HCT116 (cell line): ENCODE data around the gene ZNF91. TPM values are rescaled to one million over a fixed set of nuclear protein-coding genes. Genes with fewer than 3 reads are reported as not detected.

ENCODE experiments used
- ATAC-seq: fragments of 200-7000 bp; cut with Tn5 transposase; 2 replicates; pipeline ENCODE4 v1.9.1; 2020; ENCODE audit warnings: mild to moderate bottlenecking, moderate library complexity
- BruUV-seq: library from RNA; stranded (reverse); fragments of 400-500 nt; replicated peaks from 2 replicates; lab custom pipeline; 2021; lab: Mats Ljungman, UMichigan
- CTCF ChIA-PET: fragments of 300-600 bp; sonication (Branson Sonifier 250); formaldehyde crosslinking; loops from one replicate; lab custom pipeline; 2021; ENCODE audit warnings: antibody characterized with exemption; lab: Charles Lee
- POLR2A ChIA-PET: fragments of 300-600, 350-600 bp; sonication (Branson Sonifier 250); formaldehyde crosslinking; loops from one replicate; lab custom pipeline; 2021; ENCODE audit warnings: antibody characterized with exemption; lab: Charles Lee
- RAD21 ChIA-PET, 2 experiments: fragments of 300-600 bp; sonication (Branson Sonifier 250); formaldehyde crosslinking; loops; one replicate each; lab custom pipeline; 2023; ENCODE audit warnings: low total read pairs in 2 of 2; ENCODE audit not compliant: uncharacterized antibody in 2 of 2, unreplicated experiment in 2 of 2, low non-redundant PET in 1 of 2; lab: Charles Lee
- DNase-seq: peaks from one replicate; pipeline ENCODE4 v3.0.0-alpha.2; 2010; ENCODE audit warnings: low read depth, low spot score
- H2AFZ ChIP-seq: fragments of 200-600 bp; shearing (Covaris generic), sonication (generic); 2 replicates; pipeline ENCODE4 v1.6.1; 2017; ENCODE audit warnings: low read depth, mixed run types, mixed read lengths, antibody characterized with exemption, low read length; ENCODE audit not compliant: poor library complexity, severe bottlenecking
- H3K27ac ChIP-seq: 2 replicates; pipeline ENCODE4 v1.5.1; 2012; ENCODE audit warnings: low read depth, low read length
- H3K27me3 ChIP-seq: fragments of 200-600 bp; sonication (generic); 2 replicates; pipeline ENCODE4 v1.6.1; 2016; ENCODE audit warnings: mixed run types, low read length, mixed read lengths; ENCODE audit not compliant: insufficient read depth
- H3K36me3 ChIP-seq, 2 experiments: fragments of 200-500 bp in 1 of 2; fragments of 200-600 bp in 1 of 2; sonication (Bioruptor generic) in 1 of 2; sonication (generic) in 1 of 2; 2 replicates each; pipeline versions ENCODE4 v1.5.1 to v1.6.1; 2014 to 2016; ENCODE audit warnings: low read length in 2 of 2, inconsistent platforms in 1 of 2, mixed read lengths in 1 of 2, mixed run types in 1 of 2; ENCODE audit not compliant: insufficient read depth in 2 of 2, control insufficient read depth in 1 of 2
- H3K4me1 ChIP-seq, 2 experiments: fragments of 200-600 bp in 1 of 2; sonication (generic) in 1 of 2; 2 replicates each; pipeline versions ENCODE4 v1.5.1 to v1.6.1; 2012 to 2017; ENCODE audit warnings: low read length in 2 of 2, inconsistent platforms in 1 of 2, mild to moderate bottlenecking in 1 of 2, mixed read lengths in 1 of 2, mixed run types in 1 of 2, moderate library complexity in 1 of 2; ENCODE audit not compliant: insufficient read depth in 2 of 2, control insufficient read depth in 1 of 2
- H3K4me2 ChIP-seq: fragments of 200-600 bp; sonication (generic); 2 replicates; pipeline ENCODE4 v1.6.1; 2017; ENCODE audit warnings: mixed run types, low read length, mixed read lengths
- H3K4me3 ChIP-seq, 2 experiments: fragments of 200-600 bp in 1 of 2; sonication (generic) in 1 of 2; replicated peaks in 1 of 2; 2 replicates each; pipeline ENCODE4 v1.5.1; 2011 to 2016; ENCODE audit warnings: low read length in 2 of 2, control low read depth in 1 of 2, low read depth in 1 of 2, mild to moderate bottlenecking in 1 of 2, mixed read lengths in 1 of 2, mixed run types in 1 of 2
- H3K79me2 ChIP-seq: fragments of 200-600 bp; sonication (generic); 2 replicates; pipeline ENCODE4 v1.6.1; 2017; ENCODE audit warnings: mild to moderate bottlenecking, mixed run types, low read length, moderate library complexity, mixed read lengths; ENCODE audit not compliant: insufficient read depth
- H3K9ac ChIP-seq: fragments of 200-600 bp; sonication (generic); 2 replicates; pipeline ENCODE4 v1.6.1; 2016; ENCODE audit warnings: low read length, mixed read lengths
- H3K9me2 ChIP-seq: fragments of 200-600 bp; sonication (generic), shearing (Covaris generic); 2 replicates; pipeline ENCODE4 v1.6.1; 2017; ENCODE audit warnings: mixed run types, mild to moderate bottlenecking, moderate library complexity; ENCODE audit not compliant: insufficient read depth
- H3K9me3 ChIP-seq, 2 experiments: fragments of 200-500 bp in 1 of 2; fragments of 200-600 bp in 1 of 2; sonication (Bioruptor generic) in 1 of 2; sonication (generic) in 1 of 2; 2 replicates each; pipeline ENCODE4 v1.6.1; 2014 to 2017; ENCODE audit warnings: low read length in 2 of 2, mixed read lengths in 2 of 2, inconsistent platforms in 1 of 2, low read depth in 1 of 2, mild to moderate bottlenecking in 1 of 2, mixed run types in 1 of 2, moderate library complexity in 1 of 2; ENCODE audit not compliant: control insufficient read depth in 1 of 2, insufficient read depth in 1 of 2
- H4K20me1 ChIP-seq: fragments of 200-600 bp; sonication (generic), shearing (Covaris generic); 2 replicates; pipeline ENCODE4 v1.6.1; 2017; ENCODE audit warnings: mixed run types, mild to moderate bottlenecking, moderate library complexity; ENCODE audit not compliant: insufficient read depth
- CBX3 ChIP-seq: IDR thresholded peaks from 2 replicates; pipeline ENCODE4 v1.6.1; 2012; ENCODE audit warnings: low read depth
- CEBPB ChIP-seq: IDR thresholded peaks from 2 replicates; pipeline ENCODE4 v1.6.1; 2012; ENCODE audit warnings: low read depth
- CTCF ChIP-seq, 3 experiments: fragments of 200-600 bp in 1 of 3; sonication (generic) in 1 of 3; IDR thresholded peaks in 2 of 3; conservative IDR thresholded peaks in 1 of 3; 2 replicates each; pipeline ENCODE4 v1.5.1; 2012 to 2017; ENCODE audit warnings: low read depth in 2 of 3, low read length in 2 of 3, antibody characterized with exemption in 1 of 3, borderline replicate concordance in 1 of 3, control low read depth in 1 of 3, mild to moderate bottlenecking in 1 of 3, mixed read lengths in 1 of 3, mixed run types in 1 of 3, moderate library complexity in 1 of 3; ENCODE audit not compliant: insufficient read depth in 1 of 3
- EZH2 ChIP-seq: fragments of 200-600 bp; sonication (generic); IDR thresholded peaks from 2 replicates; pipeline ENCODE4 v1.6.1; 2017; ENCODE audit warnings: antibody characterized with exemption, mixed run types
- EZH2phosphoT487 ChIP-seq: fragments of 200-600 bp; IDR thresholded peaks from 2 replicates; pipeline ENCODE4 v1.6.1; 2018; ENCODE audit warnings: antibody characterized with exemption, borderline replicate concordance
- FOSL1 ChIP-seq: IDR thresholded peaks from 2 replicates; pipeline ENCODE4 v1.6.1; 2012; ENCODE audit warnings: low read depth
- JUND ChIP-seq: IDR thresholded peaks from 2 replicates; pipeline ENCODE4 v1.6.1; 2012
- MAX ChIP-seq: IDR thresholded peaks from 2 replicates; pipeline ENCODE4 v1.6.1; 2012
- POLR2A ChIP-seq: IDR thresholded peaks from 2 replicates; pipeline ENCODE4 v1.7.0; 2011; ENCODE audit warnings: borderline replicate concordance; ENCODE audit not compliant: insufficient read depth, insufficient read length; ENCODE audit errors: extremely low read depth
- POLR2AphosphoS5 ChIP-seq: IDR thresholded peaks from 2 replicates; pipeline ENCODE4 v1.6.1; 2011; ENCODE audit warnings: mild to moderate bottlenecking, low read depth, low read length, moderate library complexity
- RAD21 ChIP-seq: IDR thresholded peaks from 2 replicates; pipeline ENCODE4 v1.6.1; 2012; ENCODE audit warnings: low read depth, mild to moderate bottlenecking
- REST ChIP-seq: IDR thresholded peaks from 2 replicates; pipeline ENCODE4 v1.6.1; 2012; ENCODE audit warnings: low read depth
- SIN3A ChIP-seq: IDR thresholded peaks from 2 replicates; pipeline ENCODE4 v1.6.1; 2012; ENCODE audit warnings: low read depth
- SP1 ChIP-seq: IDR thresholded peaks from 2 replicates; pipeline ENCODE4 v1.6.1; 2012; ENCODE audit warnings: low read depth
- SRF ChIP-seq: IDR thresholded peaks from 2 replicates; pipeline ENCODE4 v1.6.1; 2012; ENCODE audit warnings: low read depth
- TCF7L2 ChIP-seq: IDR thresholded peaks from 2 replicates; pipeline ENCODE4 v1.7.0; 2011; ENCODE audit warnings: borderline replicate concordance, inconsistent platforms; ENCODE audit not compliant: insufficient read depth, insufficient read length; ENCODE audit errors: extremely low read depth
- ZFX ChIP-seq: fragments of 450-650 bp; IDR thresholded peaks from 2 replicates; pipeline ENCODE4 v1.6.1; 2017
- ZNF274 ChIP-seq: fragments of 200-500 bp; sonication (Bioruptor generic); IDR thresholded peaks from 2 replicates; pipeline ENCODE4 v1.6.1; 2014; ENCODE audit warnings: mild to moderate bottlenecking, low read depth, low read length, inconsistent platforms
- intact Hi-C: fragments of 100-400 bp; cut with micrococcal nuclease; formaldehyde crosslinking; loops from 2 replicates; pipeline ENCODE4 v1.10.0; 2022
- total RNA-seq: library from RNA; stranded (reverse); gene quantifications from one replicate; pipeline ENCODE4 v1.2.1, GENCODE V29; 2021; ENCODE audit not compliant: unreplicated experiment

The ZNF91 gene
- total RNA-seq, 1 experiment from 2014 or later = 12.3 TPM

- TF ChIP-seq REST (no peak), CTCF (IDR thresholded peaks at IDR 0.05 in 2 of 3, conservative IDR thresholded peaks at IDR 0.05 in 1 of 3; ENCODE audit: borderline replicate concordance in 1 of 3, insufficient read depth in 1 of 3, low read depth in 2 of 3, low read length in 2 of 3) (no peak), EZH2 (no peak), MAX (no peak), POLR2AphosphoS5 (no peak), CBX3 (no peak), ZNF274 (no peak), ZFX (no peak), POLR2A (no peak)
- TF ChIP-seq, all 23 proteins: peak for 0
Measured at GRCh38 chr19:23309926-23310325, 85.3 kb downstream of the ZNF91 start (continued).

- intact Hi-C loops = no loop called here
- no peaks in the 10 kb centered on the region for H3K36me3 ChIP-seq
- H2AFZ ChIP-seq = no peak overlapping the region
- no peak overlapping the region for H3K27ac ChIP-seq
- no peaks in the 10 kb centered on the region for H3K27me3 ChIP-seq
- ChIA-PET POLR2A (no interaction called here), RAD21 (no interaction called here), CTCF (no interaction called here)
- DNase-seq = no peak
- H3K9me2 ChIP-seq = no peaks in the 10 kb centered on the region
- H3K79me2 ChIP-seq = no peaks in the 10 kb centered on the region
- ATAC-seq = no peak
- no peaks in the 10 kb centered on the region for H4K20me1 ChIP-seq
- H3K9me3 ChIP-seq = peaks cover 3 to 35% of the 10 kb centered on the region in 2 experiments; a peak in 2 of 4 replicates
- no peaks in the 10 kb centered on the region for H3K4me1 ChIP-seq
- H3K4me2 ChIP-seq = no peak overlapping the region
- H3K9ac ChIP-seq = no peak overlapping the region
- TF ChIP-seq SIN3A = no peak
- no peak for TF ChIP-seq SP1
- no peak for TF ChIP-seq JUND
- TF ChIP-seq SRF = no peak
- no peak for TF ChIP-seq TCF7L2
- TF ChIP-seq CEBPB = no peak
- no peak for TF ChIP-seq EZH2phosphoT487
- TF ChIP-seq POLR2A = no peak
- TF ChIP-seq EZH2 = no peak
- TF ChIP-seq RAD21 = no peak
- no peak for TF ChIP-seq FOSL1
- no peak overlapping the region for H3K4me3 ChIP-seq
- BruUV-seq = no TSS peak
Measured at GRCh38 chr19:23305555-23305954, 89.7 kb downstream of the ZNF91 start.
